GM12878 (cell line): ENCODE results near the gene CLEC20A. TPM values are rescaled to one million over a fixed set of nuclear protein-coding genes. Genes with fewer than 3 reads are reported as not detected.

Experiments
- ATAC-seq: fragments of 200-7000 bp; cut with Tn5 transposase; 3 replicates; pipeline ENCODE4 v1.9.1; 2020; ENCODE audit warnings: mild to moderate bottlenecking, moderate library complexity
- BruUV-seq: library from RNA; stranded (reverse); fragments of 400-500 nt; replicated peaks from 2 replicates; lab custom pipeline; 2021; lab: Mats Ljungman, UMichigan
- CTCF ChIA-PET: fragments of 300-600 bp; sonication (Branson Sonifier 250); formaldehyde crosslinking; extraction: SDS; loops from one replicate; lab custom pipeline; 2021; ENCODE audit warnings: inconsistent platforms; lab: Yijun Ruan, JAX
- POLR2A ChIA-PET: fragments of 350-600 bp; formaldehyde crosslinking; extraction: SDS; loops from one replicate; lab custom pipeline; 2021; ENCODE audit warnings: inconsistent platforms; lab: Charles Lee
- RAD21 ChIA-PET: fragments of 300-600 bp; sonication (Branson Sonifier 250); formaldehyde crosslinking; loops from one replicate; lab custom pipeline; 2023; ENCODE audit warnings: antibody characterized with exemption; ENCODE audit not compliant: unreplicated experiment; lab: Charles Lee
- SMC1A ChIA-PET: fragments of 300-600 bp; sonication (Branson Sonifier 250); formaldehyde crosslinking; loops from one replicate; lab custom pipeline; 2023; ENCODE audit not compliant: unreplicated experiment, uncharacterized antibody; lab: Charles Lee
- DNase-seq: peaks from one replicate; pipeline ENCODE4 v3.0.0-alpha.2; 2011; ENCODE audit warnings: low read depth, low spot score
- FAIRE-seq: peaks from 3 replicates; lab custom pipeline; 2011; peaks lifted over from hg19 to GRCh38; lab: Jason Lieb, UNC
- H2AFZ ChIP-seq: 2 replicates; pipeline ENCODE4 v1.6.0; 2011; ENCODE audit warnings: low read depth, low read length, control low read depth; ENCODE audit not compliant: control insufficient read depth
- H3K27ac ChIP-seq: 2 replicates; pipeline ENCODE4 v1.5.1; 2011; ENCODE audit warnings: control low read depth; ENCODE audit not compliant: control insufficient read depth, insufficient read depth
- H3K27me3 ChIP-seq, 2 experiments: replicated peaks in 1 of 2; 2 replicates each; pipeline versions ENCODE4 v1.6.0 to v1.6.1; 2011; ENCODE audit warnings: low read length in 1 of 2; ENCODE audit not compliant: control insufficient read depth in 2 of 2, insufficient read depth in 2 of 2
- H3K36me3 ChIP-seq, 2 experiments: 2 replicates each; pipeline ENCODE4 v1.5.1; 2011; ENCODE audit warnings: low read length in 1 of 2; ENCODE audit not compliant: control insufficient read depth in 2 of 2, insufficient read depth in 2 of 2
- H3K4me1 ChIP-seq: 2 replicates; pipeline ENCODE4 v1.6.1; 2011; ENCODE audit warnings: mild to moderate bottlenecking, low read length, moderate library complexity, mixed read lengths; ENCODE audit not compliant: control insufficient read depth, insufficient read depth
- H3K4me2 ChIP-seq: 2 replicates; pipeline ENCODE4 v1.6.0; 2011; ENCODE audit warnings: control low read depth; ENCODE audit not compliant: control insufficient read depth, insufficient read depth
- H3K4me3 ChIP-seq: fragments of 200-600 bp; sonication (generic); 2 replicates; pipeline ENCODE4 v1.5.1; 2016
- H3K79me2 ChIP-seq: 2 replicates; pipeline ENCODE4 v1.6.0; 2011; ENCODE audit warnings: low read length; ENCODE audit not compliant: control insufficient read depth, insufficient read depth
- H3K9ac ChIP-seq: 2 replicates; pipeline ENCODE4 v1.8.0; 2011; ENCODE audit warnings: low read length, control low read depth, mixed read lengths; ENCODE audit not compliant: control insufficient read depth, insufficient read depth
- H3K9me3 ChIP-seq: replicated peaks from 3 replicates; pipeline ENCODE4 v1.5.1; 2011; ENCODE audit warnings: mild to moderate bottlenecking, low read length; ENCODE audit not compliant: control insufficient read depth, insufficient read depth
- H4K20me1 ChIP-seq: 2 replicates; pipeline ENCODE4 v1.6.0; 2011; ENCODE audit not compliant: control insufficient read depth, insufficient read depth
- ESRRA ChIP-seq: IDR thresholded peaks from 2 replicates; pipeline ENCODE4 v1.6.1; 2012; ENCODE audit warnings: mild to moderate bottlenecking, low read length, improper control_type of control experiment
- GABPA ChIP-seq: IDR thresholded peaks from 2 replicates; pipeline ENCODE4 v1.6.1; 2014; ENCODE audit warnings: antibody characterized with exemption, low read depth, mild to moderate bottlenecking, inconsistent platforms
- GATAD2B ChIP-seq: fragments of 450-650 bp; conservative IDR thresholded peaks from 2 replicates; pipeline ENCODE4 v1.6.1; 2017; ENCODE audit warnings: low read depth, mild to moderate bottlenecking, moderate library complexity
- HCFC1 ChIP-seq: fragments of 150-350 bp; IDR thresholded peaks from 2 replicates; pipeline ENCODE4 v1.6.1; 2014; ENCODE audit warnings: low read length
- IRF4 ChIP-seq: IDR thresholded peaks from 2 replicates; pipeline ENCODE4 v1.6.1; 2011; ENCODE audit warnings: low read depth, low read length
- JUNB ChIP-seq: IDR thresholded peaks from 2 replicates; pipeline ENCODE4 v1.6.1; 2016; ENCODE audit warnings: antibody characterized with exemption, mild to moderate bottlenecking
- LARP7 ChIP-seq: fragments of 450-650 bp; IDR thresholded peaks from 2 replicates; pipeline ENCODE4 v1.6.1; 2017; ENCODE audit warnings: mild to moderate bottlenecking
- MLLT1 ChIP-seq: fragments of 450-650 bp; IDR thresholded peaks from 2 replicates; pipeline ENCODE4 v1.6.1; 2016; ENCODE audit warnings: mild to moderate bottlenecking
- RCOR1 ChIP-seq: conservative IDR thresholded peaks from 2 replicates; pipeline ENCODE4 v1.6.1; 2012; ENCODE audit warnings: low read depth, low read length, improper control_type of control experiment
- RFX5 ChIP-seq: IDR thresholded peaks from 2 replicates; pipeline ENCODE4 v1.6.1; 2011; ENCODE audit warnings: low read depth, low read length, improper control_type of control experiment
- STAT1 ChIP-seq: fragments of 450-650 bp; conservative IDR thresholded peaks from 2 replicates; pipeline ENCODE4 v1.6.1; 2014; ENCODE audit warnings: antibody characterized with exemption, mild to moderate bottlenecking
- ZBTB11 ChIP-seq: fragments of 450-650 bp; formaldehyde crosslinking; IDR thresholded peaks from 2 replicates; pipeline ENCODE4 v1.5.0; 2022; ENCODE audit warnings: mild to moderate bottlenecking, missing genetic modification characterization
- ZBTB4 ChIP-seq: fragments of 450-650 bp; formaldehyde crosslinking; IDR thresholded peaks from 2 replicates; pipeline ENCODE4 v1.4.0; 2022; ENCODE audit warnings: mild to moderate bottlenecking, moderate library complexity
- ZNF622 ChIP-seq: fragments of 450-650 bp; IDR thresholded peaks from 2 replicates; pipeline ENCODE4 v1.6.1; 2017; ENCODE audit warnings: mild to moderate bottlenecking, inconsistent platforms
- in situ Hi-C: fragments of 300-500 bp; cut with MboI; formaldehyde crosslinking; loops from 9 replicates; pipeline ENCODE4 v1.14.3; 2018; ENCODE audit warnings: mixed read lengths
- intact Hi-C: fragments of 100-400 bp; cut with micrococcal nuclease; formaldehyde crosslinking; loops from one replicate; pipeline ENCODE4 v1.14.2; 2022; ENCODE audit not compliant: unreplicated experiment
- polyA plus RNA-seq, 11 experiments: library from polyadenylated mRNA; depleted of rRNA in 4 of 11; unstranded in 6 of 11; stranded (reverse) in 5 of 11; fragments of >200 nt; fragmentation: Nextera tagmentation in 4 of 11; fragmentation: Illumina TruSeq in 1 of 11; extraction: Ambion mirVana in 4 of 11; extraction: Trizol in 1 of 11; gene quantifications; 1 replicate in 1 of 11; 2 replicates in 10 of 11; pipeline versions ENCODE4 v1.2.1 to v1.2.3, GENCODE V29; 2011 to 2016; ENCODE audit warnings: inconsistent platforms in 2 of 11, missing spikeins in 2 of 11, low read depth in 1 of 11
- total RNA-seq, 4 experiments: library from RNA; depleted of rRNA in 3 of 4; stranded (reverse); fragments of >200 nt in 3 of 4; fragmentation: Illumina TruSeq in 1 of 4; extraction: Trizol in 1 of 4; gene quantifications; 2 replicates each; pipeline versions ENCODE4 v1.2.1 to v1.2.3, GENCODE V29; 2013 to 2021

The CLEC20A gene
- total and polyA plus RNA-seq, 10 of the 15 experiments (the other 5 are each of a cell fraction or from before 2014, with no cell fraction given): not detected

- Histone ChIP-seq H4K20me1 (no peaks in the 10 kb centered on the region), H3K27ac (no peak overlapping the region), H3K4me2 (no peak overlapping the region), H3K79me2 (no peaks in the 10 kb centered on the region), H3K27me3 (no peaks in the 10 kb centered on the region), H2AFZ (no peak overlapping the region), H3K36me3 (no peaks in the 10 kb centered on the region), H3K9ac (no peak overlapping the region)
- in situ Hi-C loops: no loop called here
- BruUV-seq: no TSS peak
- SMC1A ChIA-PET: interaction anchor here (1.8 to 2.2 kb wide), 2 partner anchors 54 to 60 kb away, joined by 6 to 7 read pairs; no protein-coding TSS in a partner anchor
- DNase-seq (peak; percentile 2), ATAC-seq (peak; percentile 54), FAIRE-seq (peak; percentile 56)
- CTCF ChIA-PET: interaction anchor here (0.9 to 1.0 kb wide), 2 partner anchors 34 to 162 kb away, joined by 3 to 4 read pairs; no protein-coding TSS in a partner anchor
- POLR2A ChIA-PET: interaction anchor here (0.5 kb wide), 1 partner anchor 164 kb away, joined by 3 read pairs; no protein-coding TSS in a partner anchor
- TF ChIP-seq ESRRA (no peak), HCFC1 (no peak), STAT1 (no peak), ZNF622 (no peak), GABPA (no peak), RFX5 (no peak), IRF4 (no peak), RCOR1 (no peak), LARP7 (no peak), MLLT1 (no peak), ZBTB11 (CRISPR knock-in tag) (no peak), JUNB (no peak), GATAD2B (no peak), ZBTB4 (CRISPR knock-in tag) (no peak)
- TF ChIP-seq, all 136 proteins: peak for 0
- intact Hi-C loops: no loop called here
- Histone ChIP-seq H3K4me1 (no peaks in the 10 kb centered on the region), H3K4me3 (no peak overlapping the region), H3K9me3 (no peaks in the 10 kb centered on the region)
- RAD21 ChIA-PET: interaction anchor here (1.2 kb wide), 1 partner anchor 29 kb away, joined by 3 read pairs; no protein-coding TSS in a partner anchor
These were observed 24.2 kb downstream of the CLEC20A start for GRCh38 chr1:178472531-178472930.
